ENCODE measurements around the gene SLC1A4.

DNA sequence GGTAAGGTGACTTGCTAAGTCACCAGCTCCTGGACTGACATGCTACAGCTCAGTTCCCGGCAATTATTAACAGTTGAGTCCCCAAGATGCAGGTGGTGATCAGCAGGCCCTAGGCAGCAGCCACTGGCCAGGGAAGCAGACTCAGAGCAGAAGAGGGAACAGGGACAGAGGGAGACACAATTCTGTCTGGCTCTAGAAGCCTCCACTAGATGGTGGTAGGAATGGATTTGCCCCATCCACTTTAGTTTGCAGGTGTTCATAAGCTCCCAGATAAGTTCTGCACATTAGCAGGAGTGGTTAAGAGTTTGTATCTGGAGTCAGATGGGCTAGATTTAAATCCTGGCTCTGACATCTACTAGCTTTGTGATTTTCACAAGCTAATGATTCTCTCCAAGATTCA lies 25.5 kb upstream of the SLC1A4 start:
- TF ChIP-seq, protein P1, sequence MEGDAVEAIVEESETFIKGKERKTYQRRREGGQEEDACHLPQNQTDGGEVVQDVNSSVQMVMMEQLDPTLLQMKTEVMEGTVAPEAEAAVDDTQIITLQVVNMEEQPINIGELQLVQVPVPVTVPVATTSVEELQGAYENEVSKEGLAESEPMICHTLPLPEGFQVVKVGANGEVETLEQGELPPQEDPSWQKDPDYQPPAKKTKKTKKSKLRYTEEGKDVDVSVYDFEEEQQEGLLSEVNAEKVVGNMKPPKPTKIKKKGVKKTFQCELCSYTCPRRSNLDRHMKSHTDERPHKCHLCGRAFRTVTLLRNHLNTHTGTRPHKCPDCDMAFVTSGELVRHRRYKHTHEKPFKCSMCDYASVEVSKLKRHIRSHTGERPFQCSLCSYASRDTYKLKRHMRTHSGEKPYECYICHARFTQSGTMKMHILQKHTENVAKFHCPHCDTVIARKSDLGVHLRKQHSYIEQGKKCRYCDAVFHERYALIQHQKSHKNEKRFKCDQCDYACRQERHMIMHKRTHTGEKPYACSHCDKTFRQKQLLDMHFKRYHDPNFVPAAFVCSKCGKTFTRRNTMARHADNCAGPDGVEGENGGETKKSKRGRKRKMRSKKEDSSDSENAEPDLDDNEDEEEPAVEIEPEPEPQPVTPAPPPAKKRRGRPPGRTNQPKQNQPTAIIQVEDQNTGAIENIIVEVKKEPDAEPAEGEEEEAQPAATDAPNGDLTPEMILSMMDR (IDR thresholded peaks at IDR 0.05): no peak
- TF ChIP-seq POLR2A (IDR thresholded peaks at IDR 0.05): no peak
- TF ChIP-seq POLR2AphosphoS5 (IDR thresholded peaks at IDR 0.05): no peak

All from breast epithelium (tissue), 3 donors.